Left lung (tissue), 10 donors: ENCODE measurements around the gene VENTX. TPM values are rescaled to one million over a fixed set of nuclear protein-coding genes. Genes with fewer than 3 reads are reported as not detected.
"Not testable (repeated sequence)": the region's sequence is repeated elsewhere in the genome, so short reads cannot be mapped to it uniquely, and the experiment has no call there.

Source experiments
- ATAC-seq: fragments of 200-7000 bp; cut with Tn5 transposase; one replicate; pipeline ENCODE4 v1.9.1; 2020; ENCODE audit warnings: moderate library complexity
- DNase-seq, 4 donors: peaks; one replicate each; pipeline ENCODE4 v3.0.0-alpha.2; 2013 to 2020
- H3K27ac ChIP-seq, 2 donors: fragments of 200-600 bp; sonication (generic) in 1 of 2; one replicate each; pipeline versions ENCODE4 v1.5.0 to v1.8.0; 2020 to 2021
- H3K27me3 ChIP-seq, 2 donors: fragments of 200-600 bp; sonication (generic) in 1 of 2; one replicate each; pipeline versions ENCODE4 v1.5.0 to v1.8.0; 2020 to 2021
- H3K36me3 ChIP-seq, 2 donors: fragments of 200-600 bp; sonication (generic) in 1 of 2; one replicate each; pipeline versions ENCODE4 v1.5.0 to v1.8.0; 2020 to 2021
- H3K4me1 ChIP-seq, 2 donors: fragments of 200-600 bp; one replicate each; pipeline ENCODE4 v1.8.0; 2021
- H3K4me3 ChIP-seq, 2 donors: fragments of 200-600 bp; sonication (generic) in 1 of 2; one replicate each; pipeline versions ENCODE4 v1.5.0 to v1.8.0; 2020 to 2021; ENCODE audit warnings: mild to moderate bottlenecking in 1 of 2
- H3K9me3 ChIP-seq, 2 donors: fragments of 200-600 bp; sonication (generic) in 1 of 2; one replicate each; pipeline versions ENCODE4 v1.5.0 to v1.8.0; 2020 to 2021
- CTCF ChIP-seq, 2 donors: fragments of 200-600 bp; sonication (generic) in 1 of 2; IDR thresholded peaks; one replicate each; pipeline versions ENCODE4 v1.5.0 to v1.8.0; 2021; ENCODE audit warnings: antibody characterized with exemption in 2 of 2
- intact Hi-C, 2 donors: fragments of 100-400 bp; cut with DNase I; formaldehyde crosslinking; loops; one replicate each; pipeline versions ENCODE4 v1.11.2 to v1.14.2; 2022
- polyA plus RNA-seq, 6 donors: library from polyadenylated mRNA; unstranded; fragments of 120-200 nt; gene quantifications; one replicate each; pipeline ENCODE4 v1.2.1, GENCODE V29; 2013; ENCODE audit not compliant: insufficient read length in 6 of 6
- total RNA-seq, 2 donors: library from RNA; stranded (reverse); fragmentation: NEBNext Ultra II Directional; extraction: Animal tissue kit (Norgen Biotek cat#: 25700); gene quantifications; one replicate each; pipeline ENCODE4 v1.2.1, GENCODE V29; 2021
- donor health status: DM: no; HTN: yes; CAD: no.
- donor health status: DM: no; HTN: no; CAD: no.

Gene VENTX
- total and polyA plus RNA-seq, 8 donors: 0.14 to 4.1 (median 0.25) TPM

- H3K4me1 ChIP-seq: peaks cover 2 to 30% of the 10 kb centered on the region in 2 donors
- ATAC-seq (no peak), DNase-seq (no peak)
- H3K27me3 ChIP-seq: peaks cover 65 to 100% of the 10 kb centered on the region in 2 donors
- no peaks in the 10 kb centered on the region for H3K9me3 ChIP-seq
- intact Hi-C loops: no loop called here
- no peak for TF ChIP-seq CTCF (IDR thresholded peaks at IDR 0.05)
- H3K27ac ChIP-seq: no peak overlapping the region
- no peaks in the 10 kb centered on the region for H3K36me3 ChIP-seq
- H3K4me3 ChIP-seq: no peak overlapping the region
Observed at GRCh38 chr10:133231244-133231945, 6.3 kb upstream of the VENTX start.

DNA sequence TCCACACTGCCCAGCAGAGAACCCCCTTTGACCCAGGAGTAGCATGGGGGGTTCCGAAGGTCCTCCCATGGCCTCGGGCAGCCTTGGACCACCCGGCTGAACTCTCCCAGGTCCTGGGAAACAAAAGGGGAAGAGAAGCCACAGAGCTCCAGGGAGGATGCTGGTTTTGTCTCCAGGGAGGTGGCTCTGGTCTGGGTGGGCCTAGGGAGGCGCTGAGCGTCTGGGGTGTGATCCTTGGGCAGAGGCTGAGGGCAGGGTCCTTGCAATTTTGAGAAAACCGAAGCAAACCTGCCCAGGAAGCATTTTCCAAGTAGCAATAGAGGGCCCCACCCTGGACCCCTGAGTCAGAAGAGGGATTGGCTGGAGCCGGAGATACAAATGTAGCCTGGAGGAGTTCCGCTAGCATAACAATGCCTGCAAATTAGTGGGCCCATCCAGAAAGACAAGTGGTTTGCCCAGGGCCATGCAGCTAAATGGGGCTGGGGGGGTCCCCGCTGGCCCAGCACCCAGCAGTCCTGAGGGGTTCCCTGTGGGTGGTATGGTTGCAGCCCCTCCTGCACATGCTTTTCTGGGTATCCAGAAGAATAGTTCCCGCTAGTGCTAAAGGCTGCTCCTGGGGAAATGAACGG lies 5.6 kb upstream of the VENTX start:
- H3K27me3 ChIP-seq: peaks cover 71 to 100% of the 10 kb centered on the region in 2 donors
- no peaks in the 10 kb centered on the region for H3K9me3 ChIP-seq
- no peaks in the 10 kb centered on the region for H3K36me3 ChIP-seq
- TF ChIP-seq CTCF (IDR thresholded peaks at IDR 0.05): no peak
- ATAC-seq (no peak), DNase-seq (no peak)
- peaks cover 9 to 37% of the 10 kb centered on the region in 2 donors for H3K4me1 ChIP-seq
- intact Hi-C loops: no loop called here
- no peak overlapping the region for H3K27ac ChIP-seq
- H3K4me3 ChIP-seq: no peak overlapping the region

- Histone ChIP-seq H3K4me3 (peak overlapping the region in 1 of 2 donors; percentile 46), H3K4me1 (peaks cover 10 to 48% of the 10 kb centered on the region in 2 donors), H3K27me3 (peaks cover 78 to 100% of the 10 kb centered on the region in 2 donors)
- H3K9me3 ChIP-seq, H3K27ac ChIP-seq, ATAC-seq, intact Hi-C loops, DNase-seq, H3K36me3 ChIP-seq: not testable (repeated sequence)
Observed at GRCh38 chr10:133234796-133235195, 2.9 kb upstream of the VENTX start.

DNA sequence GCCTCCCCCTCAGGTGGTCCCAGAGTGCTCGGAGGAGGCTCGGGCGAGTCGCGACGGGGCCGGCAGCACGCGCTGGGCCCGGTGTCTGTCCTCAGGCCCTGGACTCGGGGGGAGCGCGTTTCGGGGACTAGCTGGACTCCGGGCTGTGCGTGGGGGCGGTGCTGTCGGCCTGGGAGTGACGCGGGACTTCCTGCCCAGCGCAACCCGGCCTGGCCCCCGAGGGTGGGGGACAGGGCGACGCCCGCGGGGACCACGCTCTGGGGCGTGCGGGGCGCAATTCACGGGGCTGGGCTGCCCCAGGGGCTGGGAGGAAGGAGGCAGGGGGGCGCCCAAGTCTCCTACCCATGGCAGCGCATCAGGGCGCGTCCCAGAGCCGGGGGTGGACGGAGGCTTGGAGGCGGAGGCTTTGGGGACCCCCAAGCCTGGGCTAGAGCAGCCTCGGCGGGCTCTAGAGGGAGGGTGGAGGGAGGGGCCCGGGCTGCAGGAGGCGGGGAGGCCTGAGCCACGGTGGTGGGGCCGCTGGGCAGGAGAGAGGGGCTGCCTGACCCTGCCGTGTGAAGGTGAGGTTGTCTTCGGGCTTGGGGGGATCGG lies 2.3 kb upstream of the VENTX start:
- no peak for TF ChIP-seq CTCF (IDR thresholded peaks at IDR 0.05)
- H3K4me3 ChIP-seq: peak overlapping the region in 1 of 2 donors; percentile 46

GRCh38 chr10:133235932-133236331 lies 1.7 kb upstream of the VENTX start:
- Histone ChIP-seq H3K4me1 (peaks cover 10 to 41% of the 10 kb centered on the region in 2 donors), H3K27ac (peak overlapping the region in 1 of 2 donors; percentile 73), H3K4me3 (peak overlapping the region in 1 of 2 donors; percentile 46), H3K27me3 (peaks cover 67 to 100% of the 10 kb centered on the region in 2 donors), H3K9me3 (no peaks in the 10 kb centered on the region), H3K36me3 (no peaks in the 10 kb centered on the region)
- intact Hi-C loops: no loop called here
- DNase-seq (no peak), ATAC-seq (peak; percentile 37)
- TF ChIP-seq CTCF (IDR thresholded peaks at IDR 0.05): no peak

More for the DNA sequence above, 2.3 kb upstream of the VENTX start:
- intact Hi-C loops: no loop called here
- Histone ChIP-seq H3K4me1 (peaks cover 10 to 42% of the 10 kb centered on the region in 2 donors), H3K27ac (peak overlapping the region in 1 of 2 donors; percentile 73), H3K27me3 (peaks cover 73 to 100% of the 10 kb centered on the region in 2 donors), H3K36me3 (no peaks in the 10 kb centered on the region), H3K9me3 (no peaks in the 10 kb centered on the region)
- ATAC-seq (peak; percentile 33), DNase-seq (no peak)
